Measurements from ENCODE around the gene PEBP1. TPM values are rescaled to one million over a fixed set of nuclear protein-coding genes. Genes with fewer than 3 reads are reported as not detected.
A peak's percentile ranks its signal among the peaks of the same experiment; 100 is the strongest.
"Not testable (repeated sequence)": the region's sequence is repeated elsewhere in the genome, so short reads cannot be mapped to it uniquely, and the experiment has no call there.

PEBP1 gene
- 141 TPM for polyA plus RNA-seq (ENCODE audit: insufficient read length)

GRCh38 chr12:118135788-118136558 is at the start of gene PEBP1:
TSS of gene PEBP1 (plus strand) at chr12:118136124. CDS start at chr12:118136210, 86 bp downstream.
- peak; percentile 93 for DNase-seq

- DNase-seq, result no peak
Observed at GRCh38 chr12:118089782-118090181, 46.1 kb upstream of the PEBP1 start.

- no peak for DNase-seq
Observed at GRCh38 chr12:118094039-118094438, 41.9 kb upstream of the PEBP1 start.

- DNase-seq, result no peak
Observed at GRCh38 chr12:118098401-118098800, 37.5 kb upstream of the PEBP1 start.

- DNase-seq, result no peak
Observed at GRCh38 chr12:118098911-118099671, 36.8 kb upstream of the PEBP1 start.

GRCh38 chr12:118101051-118101450 is 34.9 kb upstream of the PEBP1 start:
- DNase-seq, result no peak

GRCh38 chr12:118102070-118102469 is 33.9 kb upstream of the PEBP1 start:
- DNase-seq, result no peak

GRCh38 chr12:118102609-118103008 is 33.3 kb upstream of the PEBP1 start:
- DNase-seq, result no peak

- DNase-seq, result peak; percentile 16
Observed at GRCh38 chr12:118103201-118103600, 32.7 kb upstream of the PEBP1 start.

GRCh38 chr12:118103601-118104382 is 32.1 kb upstream of the PEBP1 start, which contains the start of gene VSIG10:
TSS of gene VSIG10 (minus strand) at chr12:118104011. CDS start at chr12:118103671, 340 bp downstream.
- peak; percentile 50 for DNase-seq

GRCh38 chr12:118107011-118107410 is 28.9 kb upstream of the PEBP1 start:
- no peak for DNase-seq

- no peak for DNase-seq
Observed at GRCh38 chr12:118107694-118108093, 28.2 kb upstream of the PEBP1 start.

GRCh38 chr12:118109088-118109487 is 26.8 kb upstream of the PEBP1 start:
- no peak for DNase-seq

GRCh38 chr12:118119449-118119879 is 16.5 kb upstream of the PEBP1 start:
- no peak for DNase-seq

GRCh38 chr12:118120579-118121363 is 15.2 kb upstream of the PEBP1 start:
- peak; percentile 27 for DNase-seq

- no peak for DNase-seq
Observed at GRCh38 chr12:118122264-118122663, 13.7 kb upstream of the PEBP1 start.

GRCh38 chr12:118124333-118124874 is 11.5 kb upstream of the PEBP1 start:
- no peak for DNase-seq

- no peak for DNase-seq
Observed at GRCh38 chr12:118125743-118126118, 10.2 kb upstream of the PEBP1 start.

GRCh38 chr12:118126119-118126757 is 9.7 kb upstream of the PEBP1 start:
- no peak for DNase-seq

- no peak for DNase-seq
Observed at GRCh38 chr12:118127867-118128266, 8.1 kb upstream of the PEBP1 start.

GRCh38 chr12:118129436-118129835 is 6.5 kb upstream of the PEBP1 start:
- DNase-seq, result not testable (repeated sequence)
